GM23248 (cell line): ENCODE measurements around the gene DMWD. TPM values are rescaled to one million over a fixed set of nuclear protein-coding genes. Genes with fewer than 3 reads are reported as not detected.

Experiments used
- DNase-seq: peaks from one replicate; pipeline ENCODE4 v3.0.0-alpha.2; 2015
- H2AFZ ChIP-seq: fragments of 200-600 bp; sonication (generic); 2 replicates; pipeline ENCODE4 v1.6.1; 2016; ENCODE audit warnings: antibody characterized with exemption
- H3F3A ChIP-seq: fragments of 200-600 bp; sonication (generic); 2 replicates; pipeline ENCODE4 v1.6.1; 2016; ENCODE audit warnings: mild to moderate bottlenecking, antibody characterized with exemption, mixed run types; ENCODE audit not compliant: insufficient read depth
- H3K27ac ChIP-seq: fragments of 200-600 bp; sonication (generic); 2 replicates; pipeline ENCODE4 v1.5.1; 2016; ENCODE audit warnings: mild to moderate bottlenecking
- H3K27me3 ChIP-seq: fragments of 200-600 bp; sonication (generic); replicated peaks from 2 replicates; pipeline ENCODE4 v1.6.1; 2016; ENCODE audit warnings: mild to moderate bottlenecking; ENCODE audit not compliant: insufficient read depth
- H3K36me3 ChIP-seq: fragments of 200-600 bp; sonication (generic); 2 replicates; pipeline ENCODE4 v1.6.1; 2016; ENCODE audit warnings: low read depth, mild to moderate bottlenecking
- H3K4me1 ChIP-seq: fragments of 200-600 bp; sonication (generic); 2 replicates; pipeline ENCODE4 v1.6.1; 2016; ENCODE audit warnings: mild to moderate bottlenecking; ENCODE audit not compliant: insufficient read depth
- H3K4me2 ChIP-seq: fragments of 200-600 bp; sonication (generic); one replicate; pipeline ENCODE4 v1.6.1; 2016; ENCODE audit warnings: mild to moderate bottlenecking; ENCODE audit not compliant: unreplicated experiment
- H3K4me3 ChIP-seq: fragments of 200-600 bp; sonication (generic); 2 replicates; pipeline ENCODE4 v1.5.1; 2016; ENCODE audit warnings: mild to moderate bottlenecking
- H3K79me2 ChIP-seq: fragments of 200-600 bp; sonication (generic); 2 replicates; pipeline ENCODE4 v1.6.1; 2016; ENCODE audit warnings: mild to moderate bottlenecking; ENCODE audit not compliant: insufficient read depth
- H3K9ac ChIP-seq: fragments of 200-600 bp; sonication (generic); 2 replicates; pipeline ENCODE4 v1.6.1; 2016; ENCODE audit warnings: mild to moderate bottlenecking
- H3K9me2 ChIP-seq: fragments of 200-600 bp; sonication (generic); 2 replicates; pipeline ENCODE4 v1.6.1; 2016; ENCODE audit warnings: mixed run types, mild to moderate bottlenecking, moderate library complexity; ENCODE audit not compliant: insufficient read depth
- H3K9me3 ChIP-seq: fragments of 200-600 bp; sonication (generic); one replicate; pipeline ENCODE4 v1.6.1; 2017; ENCODE audit warnings: low read depth
- H4K20me1 ChIP-seq: fragments of 200-600 bp; sonication (generic); 2 replicates; pipeline ENCODE4 v1.6.0; 2016; ENCODE audit not compliant: insufficient read depth
- EZH2 ChIP-seq: fragments of 200-600 bp; sonication (generic); IDR thresholded peaks from 2 replicates; pipeline ENCODE4 v1.6.1; 2018; ENCODE audit warnings: antibody characterized with exemption, mild to moderate bottlenecking; ENCODE audit not compliant: insufficient read depth, poor library complexity, severe bottlenecking
- EZH2phosphoT487 ChIP-seq: fragments of 200-600 bp; sonication (generic); IDR thresholded peaks from 2 replicates; pipeline ENCODE4 v1.6.1; 2018; ENCODE audit warnings: antibody characterized with exemption, moderate library complexity, mild to moderate bottlenecking, low read depth; ENCODE audit not compliant: insufficient read depth
- WGBS, 2 experiments: methylation state at CpG; one replicate each; pipeline ENCODE4 v1.1.6; 2015 to 2017; ENCODE audit warnings: low lambda C conversion rate in 2 of 2, low coverage in 1 of 2; ENCODE audit errors: missing lambda C conversion rate in 2 of 2; 5-methylcytosine and 5-hydroxymethylcytosine counted together
- in situ Hi-C: fragments of 300-500 bp; cut with MboI; formaldehyde crosslinking; loops from 2 replicates; pipeline ENCODE4 v1.15.0; 2020
- polyA plus RNA-seq: library from polyadenylated mRNA; unstranded; fragments of >200 nt; fragmentation: Nextera tagmentation; extraction: Ambion mirVana; gene quantifications from 2 replicates; pipeline ENCODE4 v1.2.1, GENCODE V29; 2016
- total RNA-seq: library from RNA; depleted of rRNA; stranded (reverse); fragments of >200 nt; shearing (Covaris generic); gene quantifications from 2 replicates; pipeline ENCODE4 v1.2.3, GENCODE V29; 2014

DMWD gene
- total and polyA plus RNA-seq, 2 experiments from 2014 or later: 11.5 to 32.6 TPM

DNA sequence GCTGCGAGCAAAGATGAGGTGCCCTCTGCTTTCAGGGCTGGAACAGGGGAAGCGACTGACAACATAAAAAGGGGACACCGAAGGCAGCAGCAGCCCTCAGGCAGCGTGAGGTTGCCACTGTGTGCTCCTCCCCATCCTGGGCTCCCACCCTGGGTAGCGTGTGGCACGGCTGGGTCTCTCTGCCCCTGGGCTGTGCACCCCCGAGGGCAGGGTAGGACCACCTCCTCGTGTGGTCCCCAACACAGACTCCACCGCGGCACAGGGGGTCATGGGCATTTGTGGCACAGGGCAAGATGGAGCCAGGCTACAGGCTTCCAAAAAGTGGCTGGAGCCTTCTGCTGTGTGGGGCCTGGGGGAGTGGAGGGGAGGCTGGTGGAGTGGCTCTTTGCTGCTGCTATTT, 28.9 kb upstream of the DMWD start:
- no peak overlapping the region for H3K9ac ChIP-seq
- H3F3A ChIP-seq: no peaks in the 10 kb centered on the region
- no peak for DNase-seq
- no peak overlapping the region for H3K4me3 ChIP-seq
- H4K20me1 ChIP-seq: no peaks in the 10 kb centered on the region
- no peak overlapping the region for H3K27ac ChIP-seq
- no peaks in the 10 kb centered on the region for H3K4me1 ChIP-seq
- H3K4me2 ChIP-seq: no peak overlapping the region
- H2AFZ ChIP-seq: no peak overlapping the region
- no peaks in the 10 kb centered on the region for H3K9me2 ChIP-seq
- H3K27me3 ChIP-seq: no peaks in the 10 kb centered on the region
- WGBS, 2 experiments: 67 to 85% methylated on average over 8 to 10 of the region's 10 CpGs
- H3K36me3 ChIP-seq: peaks cover 8% of the 10 kb centered on the region; the same call in 1 of the 2 replicates
- no peaks in the 10 kb centered on the region for H3K9me3 ChIP-seq
- H3K79me2 ChIP-seq: no peaks in the 10 kb centered on the region
- TF ChIP-seq EZH2phosphoT487: no peak
- no peak for TF ChIP-seq EZH2
- in situ Hi-C loops: no loop called here

GRCh38 chr19:45821103-45821521, 28.5 kb upstream of the DMWD start:
- TF ChIP-seq EZH2 (no peak), EZH2phosphoT487 (no peak)
- H3K9me3 ChIP-seq: no peaks in the 10 kb centered on the region
- WGBS, 2 experiments: 70 to 78% methylated on average over 6 to 8 of the region's 8 CpGs

DNA sequence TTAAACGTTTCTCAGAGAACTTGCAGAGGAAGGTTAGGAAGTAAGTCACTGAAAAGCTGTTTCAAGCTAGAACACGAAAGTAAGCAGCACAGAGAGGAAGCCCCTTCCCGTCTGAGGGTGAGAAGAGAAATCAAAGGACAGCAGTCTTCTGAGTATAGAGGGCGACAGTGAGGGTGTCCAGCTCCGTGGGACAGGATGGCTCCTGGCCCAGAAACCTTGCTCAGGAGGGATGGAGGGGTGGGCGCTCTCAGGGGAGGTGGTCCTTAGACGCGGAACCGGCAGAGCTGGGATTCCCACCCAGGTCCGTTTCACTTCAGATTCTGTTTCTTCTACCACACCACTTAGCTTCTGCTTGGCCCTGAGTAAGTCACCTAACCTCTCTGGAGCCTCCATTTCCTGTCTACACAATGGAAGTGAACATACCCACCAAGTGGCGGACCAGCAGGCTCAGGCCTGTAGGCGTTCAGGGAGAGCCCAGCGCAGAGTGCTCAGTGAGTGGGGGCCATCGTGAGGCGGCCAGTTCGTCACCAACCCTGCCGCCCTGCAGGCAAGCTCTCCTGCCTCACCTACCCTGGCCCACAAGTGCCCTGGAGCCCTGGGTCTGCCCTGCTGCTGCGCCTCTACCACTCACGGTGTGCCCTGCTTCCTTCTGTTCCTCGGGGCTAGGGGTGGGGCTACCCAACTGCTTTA, 27.9 kb upstream of the DMWD start:
- Histone ChIP-seq H3K9ac (no peak overlapping the region), H3K4me2 (no peak overlapping the region), H3K9me3 (no peaks in the 10 kb centered on the region), H3K27ac (no peak overlapping the region), H4K20me1 (no peaks in the 10 kb centered on the region), H3K4me3 (no peak overlapping the region), H3K27me3 (no peaks in the 10 kb centered on the region), H2AFZ (no peak overlapping the region), H3K36me3 (peaks cover 8% of the 10 kb centered on the region; the same call in 1 of the 2 replicates), H3F3A (no peaks in the 10 kb centered on the region), H3K9me2 (no peaks in the 10 kb centered on the region), H3K4me1 (no peaks in the 10 kb centered on the region), H3K79me2 (no peaks in the 10 kb centered on the region)
- WGBS, 2 experiments: 70 to 80% methylated on average over 19 to 20 of the region's 20 CpGs
- no peak for DNase-seq
- no peak for TF ChIP-seq EZH2
- no peak for TF ChIP-seq EZH2phosphoT487
- in situ Hi-C loops: no loop called here

More at GRCh38 chr19:45821103-45821521, 28.5 kb upstream of the DMWD start:
- H3K4me3 ChIP-seq: no peak overlapping the region
- in situ Hi-C loops: no loop called here
- H3K4me1 ChIP-seq: no peaks in the 10 kb centered on the region
- no peaks in the 10 kb centered on the region for H3K27me3 ChIP-seq
- no peak overlapping the region for H3K9ac ChIP-seq
- no peak overlapping the region for H3K27ac ChIP-seq
- no peak for DNase-seq
- no peak overlapping the region for H3K4me2 ChIP-seq
- H4K20me1 ChIP-seq: no peaks in the 10 kb centered on the region
- H3K79me2 ChIP-seq: no peaks in the 10 kb centered on the region
- no peak overlapping the region for H2AFZ ChIP-seq
- peaks cover 8% of the 10 kb centered on the region; the same call in 1 of the 2 replicates for H3K36me3 ChIP-seq
- H3F3A ChIP-seq: no peaks in the 10 kb centered on the region
- H3K9me2 ChIP-seq: no peaks in the 10 kb centered on the region

DNA sequence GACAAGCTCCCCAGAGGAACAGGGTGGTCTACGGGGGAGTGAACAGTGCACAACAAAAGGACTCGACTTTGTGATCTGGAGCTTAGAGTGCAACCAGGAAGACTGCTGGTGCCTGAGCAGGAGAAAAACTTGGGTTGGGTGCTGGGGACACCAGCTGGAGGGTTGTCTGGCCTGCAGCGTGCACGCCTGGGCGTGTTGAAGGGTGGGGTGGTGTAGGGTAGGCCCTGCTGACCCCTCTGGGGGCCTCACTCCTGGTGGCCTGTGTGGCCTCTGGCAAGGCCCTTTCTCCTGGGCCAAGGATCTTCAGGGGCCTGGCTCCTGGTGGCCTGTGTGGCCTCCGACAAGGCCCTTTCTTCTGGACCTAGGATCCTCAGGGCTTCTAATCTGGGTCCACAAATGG, 27.1 kb upstream of the DMWD start:
- Histone ChIP-seq H3K9me2 (no peaks in the 10 kb centered on the region), H3K27me3 (no peaks in the 10 kb centered on the region), H3K4me1 (no peaks in the 10 kb centered on the region), H3K79me2 (no peaks in the 10 kb centered on the region), H3K9ac (no peak overlapping the region), H2AFZ (no peak overlapping the region), H4K20me1 (no peaks in the 10 kb centered on the region), H3K36me3 (peaks cover 3% of the 10 kb centered on the region; the same call in 1 of the 2 replicates), H3F3A (no peaks in the 10 kb centered on the region), H3K4me3 (no peak overlapping the region), H3K9me3 (no peaks in the 10 kb centered on the region), H3K27ac (no peak overlapping the region), H3K4me2 (no peak overlapping the region)
- no peak for DNase-seq
- 85 to 87% methylated on average over 6 of the region's 6 CpGs for WGBS, 2 experiments
- in situ Hi-C loops: no loop called here
- no peak for TF ChIP-seq EZH2phosphoT487
- TF ChIP-seq EZH2: no peak
